GM12874 (cell line): Measurements from ENCODE around the gene SMG1.

ENCODE experiments used
- CTCF ChIP-seq: IDR thresholded peaks from 2 replicates; pipeline ENCODE4 v1.5.1; 2011; ENCODE audit warnings: low read depth, mild to moderate bottlenecking, control low read depth, low read length, moderate library complexity; ENCODE audit not compliant: insufficient read depth

SMG1 gene

GRCh38 chr16:18759598-18760520 lies 166.3 kb downstream of the SMG1 start:
- TF ChIP-seq CTCF: peak; percentile 36; the same call in 1 of the 2 replicates
